ENCODE results near the gene COL6A2.

DNA sequence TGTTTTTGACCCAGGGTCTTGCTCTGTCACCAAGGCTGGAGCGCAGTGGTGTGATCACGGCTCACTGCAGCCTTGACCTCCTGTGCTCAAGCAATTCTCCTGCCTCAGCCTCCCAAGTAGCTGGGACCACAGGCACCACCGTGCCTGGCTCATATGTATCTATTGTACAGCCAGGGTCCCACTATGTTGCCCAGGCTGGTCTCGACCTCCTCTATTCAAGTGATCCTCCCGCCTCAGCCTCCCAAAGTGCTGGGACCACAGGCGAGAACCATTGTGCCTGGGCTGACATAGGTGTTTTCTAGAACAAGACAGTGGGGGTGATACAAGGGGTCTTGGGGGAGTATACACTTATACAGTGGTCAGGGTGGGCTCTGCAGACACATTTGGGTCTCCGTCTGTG, 40.0 kb downstream of the COL6A2 start:
- TF ChIP-seq, protein P1, sequence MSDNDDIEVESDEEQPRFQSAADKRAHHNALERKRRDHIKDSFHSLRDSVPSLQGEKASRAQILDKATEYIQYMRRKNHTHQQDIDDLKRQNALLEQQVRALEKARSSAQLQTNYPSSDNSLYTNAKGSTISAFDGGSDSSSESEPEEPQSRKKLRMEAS (IDR thresholded peaks at IDR 0.05): no peak
- TF ChIP-seq EP300 (IDR thresholded peaks at IDR 0.05; ENCODE audit: borderline replicate concordance) (no peak), YY1 (IDR thresholded peaks at IDR 0.05; ENCODE audit: low read depth) (no peak), TEAD4 (IDR thresholded peaks at IDR 0.05) (no peak), RAD21 (IDR thresholded peaks at IDR 0.05; ENCODE audit: low read depth) (no peak), FOXM1 (IDR thresholded peaks at IDR 0.05; ENCODE audit: borderline replicate concordance, low read depth) (no peak), CREB1 (IDR thresholded peaks at IDR 0.05; ENCODE audit: low read depth) (no peak), CEBPB (IDR thresholded peaks at IDR 0.05) (no peak), ZBTB7A (IDR thresholded peaks at IDR 0.05; ENCODE audit: low read depth) (no peak), TCF12 (IDR thresholded peaks at IDR 0.05; ENCODE audit: low read depth) (no peak)
- TF ChIP-seq, protein P2, sequence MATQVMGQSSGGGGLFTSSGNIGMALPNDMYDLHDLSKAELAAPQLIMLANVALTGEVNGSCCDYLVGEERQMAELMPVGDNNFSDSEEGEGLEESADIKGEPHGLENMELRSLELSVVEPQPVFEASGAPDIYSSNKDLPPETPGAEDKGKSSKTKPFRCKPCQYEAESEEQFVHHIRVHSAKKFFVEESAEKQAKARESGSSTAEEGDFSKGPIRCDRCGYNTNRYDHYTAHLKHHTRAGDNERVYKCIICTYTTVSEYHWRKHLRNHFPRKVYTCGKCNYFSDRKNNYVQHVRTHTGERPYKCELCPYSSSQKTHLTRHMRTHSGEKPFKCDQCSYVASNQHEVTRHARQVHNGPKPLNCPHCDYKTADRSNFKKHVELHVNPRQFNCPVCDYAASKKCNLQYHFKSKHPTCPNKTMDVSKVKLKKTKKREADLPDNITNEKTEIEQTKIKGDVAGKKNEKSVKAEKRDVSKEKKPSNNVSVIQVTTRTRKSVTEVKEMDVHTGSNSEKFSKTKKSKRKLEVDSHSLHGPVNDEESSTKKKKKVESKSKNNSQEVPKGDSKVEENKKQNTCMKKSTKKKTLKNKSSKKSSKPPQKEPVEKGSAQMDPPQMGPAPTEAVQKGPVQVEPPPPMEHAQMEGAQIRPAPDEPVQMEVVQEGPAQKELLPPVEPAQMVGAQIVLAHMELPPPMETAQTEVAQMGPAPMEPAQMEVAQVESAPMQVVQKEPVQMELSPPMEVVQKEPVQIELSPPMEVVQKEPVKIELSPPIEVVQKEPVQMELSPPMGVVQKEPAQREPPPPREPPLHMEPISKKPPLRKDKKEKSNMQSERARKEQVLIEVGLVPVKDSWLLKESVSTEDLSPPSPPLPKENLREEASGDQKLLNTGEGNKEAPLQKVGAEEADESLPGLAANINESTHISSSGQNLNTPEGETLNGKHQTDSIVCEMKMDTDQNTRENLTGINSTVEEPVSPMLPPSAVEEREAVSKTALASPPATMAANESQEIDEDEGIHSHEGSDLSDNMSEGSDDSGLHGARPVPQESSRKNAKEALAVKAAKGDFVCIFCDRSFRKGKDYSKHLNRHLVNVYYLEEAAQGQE (IDR thresholded peaks at IDR 0.05; ENCODE audit: low read depth): no peak
- TF ChIP-seq, protein P3, sequence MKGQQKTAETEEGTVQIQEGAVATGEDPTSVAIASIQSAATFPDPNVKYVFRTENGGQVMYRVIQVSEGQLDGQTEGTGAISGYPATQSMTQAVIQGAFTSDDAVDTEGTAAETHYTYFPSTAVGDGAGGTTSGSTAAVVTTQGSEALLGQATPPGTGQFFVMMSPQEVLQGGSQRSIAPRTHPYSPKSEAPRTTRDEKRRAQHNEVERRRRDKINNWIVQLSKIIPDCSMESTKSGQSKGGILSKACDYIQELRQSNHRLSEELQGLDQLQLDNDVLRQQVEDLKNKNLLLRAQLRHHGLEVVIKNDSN (IDR thresholded peaks at IDR 0.05): no peak

Measured in Ishikawa (cell line).